Dermis lymphatic vessel endothelial cell (primary cell): Measurements from ENCODE around the gene TRIM59. TPM values are rescaled to one million over a fixed set of nuclear protein-coding genes. Genes with fewer than 3 reads are reported as not detected.

Experiments
- total RNA-seq: library from RNA; depleted of rRNA; stranded (reverse); fragments of >200 nt; gene quantifications from 2 replicates; pipeline ENCODE4 v1.2.1, GENCODE V29; 2014

TRIM59 gene
- 15.9 and 19.0 TPM in 2 replicates for total RNA-seq

GRCh38 chr3:160449636-160450598 is at the start of gene TRIM59:
TRIM59 (minus strand) TSS chr3:160449786; CDS start chr3:160439183, 10,603 bp downstream.

GRCh38 chr3:160399125-160400029 is 50.2 kb downstream of the TRIM59 start, which contains the start of the genes IFT80 and SMC4:
IFT80 (minus strand) TSS chr3:160399225; CDS start chr3:160384600, 14,625 bp downstream.
SMC4 (plus strand) TSS chr3:160399650; CDS start chr3:160400827, 1,177 bp downstream.

Other genes starting within 250 kb of the TRIM59 start
- under 0.01 and 0.09 TPM in 2 replicates for gene C3orf80, start 224.4 kb downstream of the TRIM59 start, total RNA-seq
- gene IFT80, start 50.6 kb downstream of the TRIM59 start, total RNA-seq: 25.2 and 30.1 TPM in 2 replicates
- 37.4 and 50.1 TPM in 2 replicates for gene SMC4, start 50.1 kb downstream of the TRIM59 start, total RNA-seq
- 22.8 and 25.4 TPM in 2 replicates for gene KPNA4, start 115.8 kb upstream of the TRIM59 start, total RNA-seq
- not detected in 2 replicates for gene ARL14, start 227.4 kb upstream of the TRIM59 start, total RNA-seq